ENCODE results near the gene SPOP. TPM values are rescaled to one million over a fixed set of nuclear protein-coding genes. Genes with fewer than 3 reads are reported as not detected.

SPOP gene
- total and polyA plus RNA-seq, 2 of the 4 experiments (the other 2 are of a cell fraction) = 24.9 to 47.5 TPM

DNA sequence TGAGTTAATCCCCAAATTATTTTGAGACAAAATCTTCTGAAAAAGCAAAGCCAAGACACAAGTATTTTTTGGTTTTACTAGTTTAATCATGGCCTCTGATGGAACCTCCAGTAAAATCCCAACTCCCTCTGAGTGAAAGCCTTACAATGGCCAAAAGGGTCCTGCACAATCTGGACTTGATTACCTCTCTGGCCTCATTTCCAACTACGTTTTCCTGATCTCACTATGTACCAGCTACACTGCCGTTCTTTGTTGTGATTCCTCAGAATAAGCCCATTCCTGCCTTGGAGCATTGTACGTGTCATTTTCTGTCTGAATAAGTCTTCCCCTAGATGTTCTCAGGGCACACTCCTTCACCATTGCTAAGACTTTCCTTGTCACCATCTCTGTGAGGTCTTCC, 37.3 kb downstream of the SPOP start:
- no peak overlapping the region for H3K9ac ChIP-seq (ENCODE audit: low read depth, low read length)
- H3K4me2 ChIP-seq (ENCODE audit: low read depth, low read length) = no peak overlapping the region
- H3K9me3 ChIP-seq (ENCODE audit: control insufficient read depth, insufficient read depth, low read length) = no peaks in the 10 kb centered on the region
- H3K4ac ChIP-seq (ENCODE audit: low read depth, low read length) = no peak overlapping the region
- 100% methylated on average over 3 of the region's 3 CpGs; no CpG with 5 or more reads in 1 of the 2 experiments for WGBS, 2 experiments (ENCODE audit: extremely low coverage in 2 of 2, insufficient read length in 1 of 2)
- H3K36me3 ChIP-seq (ENCODE audit: control insufficient read depth, insufficient read depth, low read length) = peaks cover 2% of the 10 kb centered on the region; the same call in 1 of the 2 replicates
- no peak overlapping the region for H3K23ac ChIP-seq (ENCODE audit: low read depth, low read length)
- no peak overlapping the region for H3K14ac ChIP-seq (replicated peaks; ENCODE audit: low read depth, low read length)
- H3K18ac ChIP-seq (ENCODE audit: low read depth, low read length) = no peak overlapping the region
- no peak for DNase-seq
- POLR2A ChIA-PET (ENCODE audit: unreplicated experiment) = no interaction called here
- peaks cover 10% of the 10 kb centered on the region; the same call in 1 of the 2 replicates for H4K20me1 ChIP-seq (ENCODE audit: insufficient read depth, low read length)
- H2BK15ac ChIP-seq (ENCODE audit: low read depth, low read length) = no peak overlapping the region
- intact Hi-C loops (cut with micrococcal nuclease) = no loop called here
- dilution Hi-C loops (cut with HindIII; ENCODE audit: low sequenced_read_pairs, unreplicated experiment) = no loop called here
- H3K9me1 ChIP-seq (ENCODE audit: insufficient read depth, low read length) = peaks cover 6% of the 10 kb centered on the region
- no peak overlapping the region for H4K91ac ChIP-seq (ENCODE audit: insufficient read depth, low read depth, low read length)
- H3K27ac ChIP-seq (ENCODE audit: insufficient read depth, low read length) = no peak overlapping the region
- in situ Hi-C loops (cut with MboI; ENCODE audit: low sequenced_read_pairs) = no loop called here
- no peak overlapping the region for H3K4me3 ChIP-seq (ENCODE audit: insufficient read depth, low read depth, low read length)
- CTCF ChIA-PET = no interaction called here
- no peak overlapping the region for H2AK5ac ChIP-seq (ENCODE audit: low read depth, low read length)
- no peaks in the 10 kb centered on the region for H3K27me3 ChIP-seq (ENCODE audit: control insufficient read depth, insufficient read depth, low read length)
- H2BK5ac ChIP-seq (ENCODE audit: low read depth, low read length, poor library complexity, severe bottlenecking) = no peak overlapping the region
- H4K5ac ChIP-seq (ENCODE audit: low read depth, low read length) = no peak overlapping the region
- H4K8ac ChIP-seq (ENCODE audit: low read depth in 2 of 2, low read length in 2 of 2) = no peak overlapping the region
- H3K56ac ChIP-seq (ENCODE audit: extremely low read depth, insufficient read depth, low read length) = no peak overlapping the region
- no peak overlapping the region for H2BK120ac ChIP-seq (ENCODE audit: low read depth, low read length)
- H2BK20ac ChIP-seq (ENCODE audit: low read depth, low read length) = no peak overlapping the region
- ATAC-seq (ENCODE audit: low read depth) = no peak
- no peak overlapping the region for H2AK9ac ChIP-seq (replicated peaks; ENCODE audit: low read depth, low read length, poor library complexity)
- H3K79me1 ChIP-seq (ENCODE audit: low read depth in 1 of 2, low read length in 2 of 2) = peaks cover 11 to 56% of the 10 kb centered on the region in 2 experiments
- H3K4me1 ChIP-seq (ENCODE audit: control insufficient read depth, insufficient read depth, low read length) = peaks cover 8% of the 10 kb centered on the region
- no peak overlapping the region for H2AFZ ChIP-seq (replicated peaks; ENCODE audit: low read length, poor library complexity)
- no TSS peak for BruUV-seq (replicated peaks)
- no peak for TF ChIP-seq CHD1 (IDR thresholded peaks at IDR 0.05; ENCODE audit: low read depth, low read length)
- TF ChIP-seq RFX5 (IDR thresholded peaks at IDR 0.05; ENCODE audit: low read depth, low read length) = no peak
- TF ChIP-seq MAFK (IDR thresholded peaks at IDR 0.05; ENCODE audit: low read depth, low read length) = no peak
- TF ChIP-seq USF2 (IDR thresholded peaks at IDR 0.05; ENCODE audit: low read depth, low read length) = no peak
- TF ChIP-seq, protein P1, sequence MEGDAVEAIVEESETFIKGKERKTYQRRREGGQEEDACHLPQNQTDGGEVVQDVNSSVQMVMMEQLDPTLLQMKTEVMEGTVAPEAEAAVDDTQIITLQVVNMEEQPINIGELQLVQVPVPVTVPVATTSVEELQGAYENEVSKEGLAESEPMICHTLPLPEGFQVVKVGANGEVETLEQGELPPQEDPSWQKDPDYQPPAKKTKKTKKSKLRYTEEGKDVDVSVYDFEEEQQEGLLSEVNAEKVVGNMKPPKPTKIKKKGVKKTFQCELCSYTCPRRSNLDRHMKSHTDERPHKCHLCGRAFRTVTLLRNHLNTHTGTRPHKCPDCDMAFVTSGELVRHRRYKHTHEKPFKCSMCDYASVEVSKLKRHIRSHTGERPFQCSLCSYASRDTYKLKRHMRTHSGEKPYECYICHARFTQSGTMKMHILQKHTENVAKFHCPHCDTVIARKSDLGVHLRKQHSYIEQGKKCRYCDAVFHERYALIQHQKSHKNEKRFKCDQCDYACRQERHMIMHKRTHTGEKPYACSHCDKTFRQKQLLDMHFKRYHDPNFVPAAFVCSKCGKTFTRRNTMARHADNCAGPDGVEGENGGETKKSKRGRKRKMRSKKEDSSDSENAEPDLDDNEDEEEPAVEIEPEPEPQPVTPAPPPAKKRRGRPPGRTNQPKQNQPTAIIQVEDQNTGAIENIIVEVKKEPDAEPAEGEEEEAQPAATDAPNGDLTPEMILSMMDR (conservative IDR thresholded peaks at IDR 0.05; ENCODE audit: low read depth, low read length) = no peak
- TF ChIP-seq BHLHE40 (IDR thresholded peaks at IDR 0.05; ENCODE audit: low read depth, low read length) = no peak
- no peak for TF ChIP-seq FOS (IDR thresholded peaks at IDR 0.05; ENCODE audit: low read depth, low read length)
- TF ChIP-seq POLR2A (IDR thresholded peaks at IDR 0.05; ENCODE audit: low read depth, low read length) = no peak
- no peak for TF ChIP-seq NFE2L2 (IDR thresholded peaks at IDR 0.05; ENCODE audit: low read depth, low read length)
- no peak for TF ChIP-seq MAZ (IDR thresholded peaks at IDR 0.05; ENCODE audit: borderline replicate concordance, low read depth, low read length)
- TF ChIP-seq RAD21 (IDR thresholded peaks at IDR 0.05; ENCODE audit: low read length) = no peak
- TF ChIP-seq RCOR1 (IDR thresholded peaks at IDR 0.05; ENCODE audit: insufficient replicate concordance, low read length) = no peak
- TF ChIP-seq MXI1 (IDR thresholded peaks at IDR 0.05; ENCODE audit: borderline replicate concordance, low read depth, low read length) = no peak
